Measurements from ENCODE around the gene CACNG4. TPM values are rescaled to one million over a fixed set of nuclear protein-coding genes. Genes with fewer than 3 reads are reported as not detected.

The CACNG4 gene
- polyA plus RNA-seq, 1 donor from 2014 or later, result 32.9 TPM

- Histone ChIP-seq H4K20me1 (ENCODE audit: insufficient read depth) (no peaks in the 10 kb centered on the region), H3K27me3 (ENCODE audit: insufficient read depth, low read depth, low read length) (no peaks in the 10 kb centered on the region), H3K4me3 (ENCODE audit: low read length) (no peak overlapping the region), H3K9ac (ENCODE audit: low read length) (no peak overlapping the region), H3K9me2 (ENCODE audit: insufficient read depth, low read length) (no peaks in the 10 kb centered on the region), H3K36me3 (ENCODE audit: insufficient read depth, low read length) (no peaks in the 10 kb centered on the region), H3K27ac (ENCODE audit: low read length) (no peak overlapping the region), H3K79me2 (replicated peaks; ENCODE audit: insufficient read depth, low read length) (no peaks in the 10 kb centered on the region), H3F3A (ENCODE audit: insufficient read depth, low read length, poor library complexity, severe bottlenecking) (no peaks in the 10 kb centered on the region), H3K9me3 (ENCODE audit: low read length) (no peaks in the 10 kb centered on the region), H2AFZ (ENCODE audit: low read depth, low read length) (no peak overlapping the region), H3K4me2 (ENCODE audit: low read length) (no peak overlapping the region)
- TF ChIP-seq TAF1 (IDR thresholded peaks at IDR 0.05; ENCODE audit: low read depth) (no peak), SMC3 (conservative IDR thresholded peaks at IDR 0.05; ENCODE audit: poor library complexity) (no peak), MXI1 (conservative IDR thresholded peaks at IDR 0.05; ENCODE audit: poor library complexity, severe bottlenecking) (no peak), EZH2 (IDR thresholded peaks at IDR 0.05; ENCODE audit: borderline replicate concordance, insufficient read depth, low read length, poor library complexity, severe bottlenecking) (no peak), CTCF (IDR thresholded peaks at IDR 0.05; ENCODE audit: poor library complexity, severe bottlenecking) (no peak), EP300 (conservative IDR thresholded peaks at IDR 0.05; ENCODE audit: poor library complexity, severe bottlenecking) (no peak), POLR2AphosphoS5 (IDR thresholded peaks at IDR 0.05) (no peak), RAD21 (conservative IDR thresholded peaks at IDR 0.05) (no peak), REST (IDR thresholded peaks at IDR 0.05; ENCODE audit: borderline replicate concordance) (no peak)
Measured at GRCh38 chr17:66925811-66926500, 38.6 kb upstream of the CACNG4 start.

GRCh38 chr17:66928949-66929348, 35.6 kb upstream of the CACNG4 start:
- no peak overlapping the region for H3K4me2 ChIP-seq (ENCODE audit: low read length)
- H4K20me1 ChIP-seq (ENCODE audit: insufficient read depth), result no peaks in the 10 kb centered on the region
- no peak overlapping the region for H3K27ac ChIP-seq (ENCODE audit: low read length)
- no peak overlapping the region for H2AFZ ChIP-seq (ENCODE audit: low read depth, low read length)
- no peak overlapping the region for H3K9ac ChIP-seq (ENCODE audit: low read length)
- H3K79me2 ChIP-seq (replicated peaks; ENCODE audit: insufficient read depth, low read length), result no peaks in the 10 kb centered on the region
- H3F3A ChIP-seq (ENCODE audit: insufficient read depth, low read length, poor library complexity, severe bottlenecking), result no peaks in the 10 kb centered on the region
- no peaks in the 10 kb centered on the region for H3K27me3 ChIP-seq (ENCODE audit: insufficient read depth, low read depth, low read length)
- TF ChIP-seq CTCF (IDR thresholded peaks at IDR 0.05; ENCODE audit: poor library complexity, severe bottlenecking) (no peak), TAF1 (IDR thresholded peaks at IDR 0.05; ENCODE audit: low read depth) (no peak), SMC3 (conservative IDR thresholded peaks at IDR 0.05; ENCODE audit: poor library complexity) (no peak), POLR2AphosphoS5 (IDR thresholded peaks at IDR 0.05) (no peak), MXI1 (conservative IDR thresholded peaks at IDR 0.05; ENCODE audit: poor library complexity, severe bottlenecking) (no peak), RAD21 (conservative IDR thresholded peaks at IDR 0.05) (no peak), EZH2 (IDR thresholded peaks at IDR 0.05; ENCODE audit: borderline replicate concordance, insufficient read depth, low read length, poor library complexity, severe bottlenecking) (no peak), REST (IDR thresholded peaks at IDR 0.05; ENCODE audit: borderline replicate concordance) (no peak), EP300 (conservative IDR thresholded peaks at IDR 0.05; ENCODE audit: poor library complexity, severe bottlenecking) (no peak)
- H3K9me3 ChIP-seq (ENCODE audit: low read length), result no peaks in the 10 kb centered on the region
- no peaks in the 10 kb centered on the region for H3K9me2 ChIP-seq (ENCODE audit: insufficient read depth, low read length)
- H3K4me3 ChIP-seq (ENCODE audit: low read length), result no peak overlapping the region
- H3K36me3 ChIP-seq (ENCODE audit: insufficient read depth, low read length), result no peaks in the 10 kb centered on the region

Measured in neural cell (in vitro differentiated cells).